GM18907 (cell line): ENCODE measurements around the gene ADAMTS16.

Experiments
- ATAC-seq: cut with Tn5 transposase; IDR thresholded peaks from one replicate; pipeline ENCODE4 v1.9.1; 2021; ENCODE audit warnings: mild to moderate bottlenecking, moderate library complexity; ENCODE audit not compliant: unreplicated experiment

ADAMTS16 gene

DNA sequence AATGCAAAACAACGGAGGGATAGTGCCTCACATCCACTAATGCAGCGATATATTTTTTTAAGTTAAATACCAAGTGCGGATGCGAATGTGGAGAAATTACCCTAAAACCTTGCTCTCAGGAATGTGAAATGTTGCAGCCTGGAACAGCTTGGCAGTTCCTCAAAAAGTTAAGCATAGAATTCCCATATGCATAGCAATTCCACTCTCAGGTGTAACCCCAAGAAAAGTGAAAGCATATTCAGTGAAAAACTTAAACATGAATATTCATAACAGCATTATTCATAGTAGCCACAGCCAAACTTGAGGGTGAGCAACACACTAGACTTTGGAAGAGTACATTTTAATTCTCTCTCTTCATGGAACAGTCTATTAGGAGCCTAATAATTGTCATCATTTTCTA, 199.1 kb downstream of the ADAMTS16 start:
- ATAC-seq = no peak

DNA sequence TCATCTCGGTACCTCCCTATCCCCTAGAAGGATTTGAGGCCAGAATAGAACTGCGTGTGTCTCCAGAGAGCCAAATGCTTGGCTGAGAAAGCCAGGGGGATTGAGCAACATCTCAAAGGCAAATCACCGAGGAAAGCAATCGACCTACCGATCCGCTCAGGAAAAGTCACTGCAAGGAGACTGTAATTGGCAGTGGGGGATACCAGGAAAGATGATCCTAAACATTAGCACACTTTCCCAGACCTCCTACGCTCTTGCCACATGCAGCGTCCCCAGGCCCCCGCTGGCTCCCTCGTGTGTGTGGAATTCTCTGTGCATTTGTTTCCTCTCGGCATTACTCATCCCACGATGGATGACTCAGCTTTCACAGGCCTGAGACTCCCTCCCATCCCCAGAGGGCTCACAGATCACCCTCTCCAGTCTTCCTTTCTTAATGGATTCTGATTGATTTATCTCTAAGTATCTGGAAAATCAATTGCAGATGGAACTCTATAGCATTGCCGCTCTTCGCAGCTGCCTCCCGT, 200.1 kb downstream of the ADAMTS16 start:
- no peak for ATAC-seq

DNA sequence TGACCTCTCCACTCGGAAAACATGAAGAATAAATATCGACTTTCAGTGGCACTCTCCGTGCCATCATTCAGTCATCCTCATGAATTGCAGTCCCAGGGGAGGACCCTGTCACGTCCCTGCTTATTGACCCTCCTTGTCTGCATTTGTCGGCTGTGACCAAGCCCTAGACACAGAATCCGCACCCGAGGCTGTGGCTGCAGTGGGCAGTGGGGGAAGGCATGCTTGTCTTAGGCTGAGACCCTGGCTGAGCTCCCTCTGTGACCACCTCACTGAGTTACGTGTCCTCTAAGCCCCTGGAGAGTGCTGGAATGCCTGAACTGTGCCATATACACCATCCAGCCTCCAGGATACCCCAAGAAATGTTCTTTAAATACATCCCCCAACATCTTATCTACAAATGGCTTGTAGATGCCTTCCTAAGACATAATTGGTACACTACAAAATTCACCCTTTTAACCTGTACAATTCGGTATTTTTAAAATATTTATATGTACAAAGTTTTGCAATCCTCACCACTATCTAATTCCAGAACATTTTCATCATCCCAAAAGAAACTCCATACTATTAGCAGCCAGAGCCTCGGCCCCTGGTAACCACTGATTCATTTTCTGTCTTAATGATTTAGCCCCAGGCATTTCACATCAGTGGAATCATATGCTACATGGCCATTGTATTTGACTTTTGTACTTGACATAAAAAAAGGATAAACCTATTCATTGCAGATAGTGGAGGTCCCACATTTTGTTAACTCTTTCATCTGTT, 201.6 kb downstream of the ADAMTS16 start:
- no peak for ATAC-seq

DNA sequence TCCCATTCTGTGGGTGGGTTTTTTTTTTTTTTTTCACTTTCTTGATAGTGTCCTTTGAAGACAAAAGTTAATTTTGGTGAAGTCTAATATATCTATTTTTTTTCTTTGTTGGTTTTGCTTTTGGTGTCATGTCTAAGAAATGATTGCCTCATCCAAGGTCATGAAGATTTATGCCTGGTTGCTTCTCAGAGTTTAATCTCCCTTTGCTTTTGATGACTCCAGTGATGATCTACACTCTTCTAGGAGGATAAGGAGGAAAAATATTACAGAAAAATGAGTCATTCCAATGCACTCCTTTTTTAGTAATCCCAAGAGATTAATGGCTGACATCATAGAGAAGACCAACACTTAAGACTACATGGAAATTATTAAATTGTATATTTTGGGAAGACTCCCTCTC, 202.7 kb downstream of the ADAMTS16 start:
- ATAC-seq = no peak

DNA sequence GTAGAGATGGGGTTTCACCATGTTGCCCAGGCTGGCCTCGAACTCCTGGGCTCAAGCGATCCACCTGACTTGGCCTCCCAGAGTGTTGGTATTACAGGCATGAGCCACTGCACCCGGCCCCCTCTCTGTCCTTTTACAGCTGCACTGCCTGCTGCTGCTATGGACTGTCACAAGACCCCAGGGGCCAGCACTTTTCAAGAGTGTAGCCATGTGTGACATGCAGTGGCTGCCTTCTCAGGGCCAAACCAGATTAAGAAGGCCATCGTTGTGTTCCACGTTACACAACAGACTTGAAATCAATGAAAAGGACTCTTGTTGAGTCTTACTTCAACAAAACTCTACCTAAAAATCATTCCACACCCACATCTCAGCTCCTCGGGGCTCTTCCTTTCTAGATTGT, 203.4 kb downstream of the ADAMTS16 start:
- ATAC-seq = no peak

DNA sequence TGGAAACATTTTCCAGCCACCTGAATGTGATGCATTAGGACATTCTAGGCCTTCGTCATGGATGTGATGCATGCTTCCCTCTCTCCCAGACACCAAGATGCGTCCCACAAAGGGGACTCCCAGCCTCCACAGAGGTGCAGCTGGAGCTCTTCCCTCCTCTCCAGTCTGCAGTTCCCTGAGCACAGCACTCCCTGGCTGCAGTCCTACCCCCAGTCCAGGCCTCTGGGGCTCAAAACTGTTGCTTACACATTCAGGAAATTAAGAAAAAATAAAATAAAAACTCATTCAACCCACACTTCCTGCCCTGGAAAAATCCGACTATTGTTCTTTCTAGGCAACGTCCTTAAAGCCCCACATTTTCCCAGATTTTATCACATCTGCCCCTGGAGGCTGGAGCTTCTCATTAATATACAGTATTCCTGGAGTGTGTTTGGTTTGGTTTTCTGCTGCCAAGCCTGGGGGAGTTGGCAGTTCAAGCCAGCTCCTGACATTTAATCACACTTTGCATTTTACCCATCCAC, 204.0 kb downstream of the ADAMTS16 start:
- ATAC-seq = no peak

DNA sequence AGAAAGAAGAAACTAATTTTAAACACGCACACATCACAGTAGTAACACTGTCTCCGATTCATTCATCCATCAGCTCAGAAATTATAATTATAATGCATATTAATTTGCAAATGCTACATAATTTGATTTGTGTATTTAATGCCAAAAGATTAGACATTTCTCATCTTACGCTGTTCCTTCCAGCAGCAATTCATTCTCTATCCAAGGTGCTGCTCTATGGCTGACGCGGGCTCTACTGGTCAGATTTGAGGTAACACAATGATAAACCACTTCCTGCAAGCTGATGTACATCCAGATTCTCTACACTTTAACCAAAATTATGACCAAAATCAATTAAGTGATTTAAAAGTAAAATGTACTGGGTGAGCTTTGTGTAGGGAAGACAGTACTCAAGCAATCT, 204.5 kb downstream of the ADAMTS16 start:
- no peak for ATAC-seq

DNA sequence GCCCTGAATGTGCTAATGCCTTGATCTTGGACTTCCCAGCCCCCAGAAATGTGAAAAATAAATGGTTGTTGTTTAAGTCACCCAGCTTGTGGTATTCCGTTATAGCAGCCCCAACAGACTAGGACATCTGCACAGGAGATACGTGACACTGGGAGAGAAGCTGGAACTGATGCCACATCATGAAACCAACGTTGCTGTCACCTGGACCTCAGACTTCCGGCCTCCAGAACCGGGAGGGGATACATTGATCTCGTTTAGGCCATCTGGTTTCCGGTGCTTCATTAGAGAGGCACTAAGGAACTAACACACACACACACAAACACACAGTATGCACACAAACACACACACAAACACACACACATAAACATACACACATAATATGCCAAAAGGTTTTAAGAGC, 207.3 kb downstream of the ADAMTS16 start:
- ATAC-seq = no peak

DNA sequence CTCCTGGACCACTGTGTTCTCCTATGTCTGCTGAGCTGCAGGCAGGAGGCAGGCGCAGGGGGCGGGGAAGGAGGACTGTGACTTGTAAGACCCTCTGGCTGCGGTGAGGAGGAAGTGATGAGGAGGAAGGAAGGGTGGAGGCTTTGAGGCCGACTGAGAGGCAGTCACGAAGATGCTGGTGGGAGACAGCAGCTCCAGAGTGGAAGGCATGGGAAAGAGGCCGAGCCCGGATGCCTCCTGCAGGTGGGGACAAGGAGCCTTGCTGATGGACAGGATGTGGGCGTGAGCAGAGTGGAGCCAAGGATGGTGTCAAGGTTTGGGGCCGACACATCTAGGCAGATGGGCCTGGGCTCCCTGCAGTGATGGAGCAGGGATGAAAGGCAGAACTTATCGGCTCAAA, 208.0 kb downstream of the ADAMTS16 start:
- no peak for ATAC-seq

DNA sequence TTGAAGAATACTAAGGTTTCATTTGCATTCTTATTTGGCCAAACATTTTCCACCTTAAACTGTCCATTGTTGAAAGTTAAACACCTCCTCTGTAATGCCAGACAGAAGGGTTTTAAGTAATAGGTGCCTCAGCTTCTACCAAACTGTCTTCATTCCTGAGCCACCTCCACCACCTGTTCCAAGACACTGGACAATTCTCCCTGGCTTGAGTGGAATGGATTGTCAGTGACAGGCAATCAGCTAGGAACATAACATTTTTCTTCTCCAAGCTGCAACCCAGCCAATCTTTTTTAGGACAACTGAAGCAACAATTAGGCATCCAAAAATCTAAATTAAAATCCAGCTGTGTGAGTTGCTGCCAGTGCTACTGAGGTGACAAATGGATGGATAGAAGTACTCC, 208.4 kb downstream of the ADAMTS16 start:
- ATAC-seq = no peak

DNA sequence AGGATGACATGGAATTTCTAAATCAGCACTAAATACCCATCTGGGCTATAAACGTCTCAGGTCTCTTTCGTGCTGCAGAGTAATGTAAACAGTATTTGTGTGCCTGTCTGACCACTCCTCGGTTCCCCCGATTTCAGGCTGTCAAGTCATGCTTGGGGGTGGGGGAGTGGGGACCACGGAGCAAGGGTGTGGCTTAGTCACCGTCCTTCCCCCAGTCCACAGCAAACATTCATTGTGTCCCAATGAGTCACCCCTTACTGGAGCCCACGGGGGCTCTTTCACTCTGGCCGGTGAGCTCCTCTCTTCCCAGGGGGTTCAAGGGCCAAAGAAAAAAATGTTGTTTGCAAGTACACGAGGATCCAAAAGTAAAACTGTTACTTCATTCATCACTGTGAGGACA, 210.0 kb downstream of the ADAMTS16 start:
- ATAC-seq = no peak

DNA sequence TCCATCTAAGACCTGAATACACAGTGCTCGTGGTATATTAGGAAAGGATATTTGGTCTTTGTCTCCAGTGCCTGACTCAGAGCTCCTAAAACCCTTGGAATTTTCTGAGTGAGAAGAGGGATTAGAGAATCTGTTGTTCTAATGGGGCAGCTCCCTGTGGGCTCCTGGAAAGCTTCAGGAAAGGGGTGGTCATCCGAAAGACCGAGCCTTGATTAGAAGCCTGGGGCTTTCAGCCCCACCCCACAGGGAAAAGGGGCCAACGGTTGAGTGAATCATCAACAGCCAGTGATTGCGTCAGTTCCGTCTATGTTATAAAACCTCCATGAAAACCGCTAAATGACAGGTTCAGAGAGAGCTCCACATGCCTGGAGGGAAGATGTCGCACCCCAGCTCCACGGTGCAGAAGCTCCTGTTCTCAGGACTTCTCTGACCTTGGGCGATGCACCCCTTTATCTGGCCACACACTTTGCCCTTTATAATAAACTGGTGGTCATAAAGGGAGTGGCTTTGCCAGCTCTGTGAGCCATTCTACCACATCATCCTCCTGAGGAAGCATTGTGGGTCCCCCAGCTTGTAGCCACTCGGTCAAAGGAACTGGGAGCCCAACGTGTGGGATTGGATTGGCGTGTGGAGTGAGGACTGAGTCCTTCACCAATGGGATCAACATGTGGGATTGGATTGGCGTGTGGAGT, 211.3 kb downstream of the ADAMTS16 start:
- no peak for ATAC-seq

DNA sequence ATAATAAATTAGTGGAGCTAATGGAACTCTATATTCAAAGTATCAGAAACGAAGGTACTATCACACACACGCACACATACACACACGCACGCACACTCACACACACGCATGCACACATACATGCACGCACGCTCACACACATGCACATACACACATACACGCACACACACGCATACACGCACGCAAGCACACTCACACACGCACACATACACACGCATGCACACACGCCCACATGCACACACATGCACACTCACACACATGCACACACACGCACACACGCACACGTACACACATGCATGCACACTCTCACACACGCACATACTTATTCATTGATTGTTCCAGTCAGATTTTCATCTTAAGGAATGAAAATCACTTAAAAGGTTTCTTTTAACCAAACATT, 212.5 kb downstream of the ADAMTS16 start:
- ATAC-seq = no peak

DNA sequence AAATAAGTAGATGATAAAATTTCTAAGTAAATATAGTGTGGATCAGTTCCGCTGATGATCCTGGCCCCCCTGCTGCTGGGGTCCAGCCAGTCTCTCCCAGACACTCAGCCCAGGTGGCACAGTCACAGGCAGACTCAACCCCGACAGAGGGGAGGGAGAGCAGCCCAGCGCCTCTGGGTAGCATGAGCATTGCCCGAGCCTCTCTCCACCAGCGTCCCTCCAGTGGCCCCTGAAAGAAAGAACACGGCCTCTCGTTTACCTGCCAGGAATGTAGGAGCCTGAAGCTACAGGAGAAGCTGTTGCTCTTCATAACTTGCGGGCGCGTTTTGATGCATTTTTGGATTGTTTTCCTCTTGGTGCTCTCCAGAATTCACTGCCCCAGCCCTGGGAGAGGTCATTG, 213.6 kb downstream of the ADAMTS16 start:
- no peak for ATAC-seq

DNA sequence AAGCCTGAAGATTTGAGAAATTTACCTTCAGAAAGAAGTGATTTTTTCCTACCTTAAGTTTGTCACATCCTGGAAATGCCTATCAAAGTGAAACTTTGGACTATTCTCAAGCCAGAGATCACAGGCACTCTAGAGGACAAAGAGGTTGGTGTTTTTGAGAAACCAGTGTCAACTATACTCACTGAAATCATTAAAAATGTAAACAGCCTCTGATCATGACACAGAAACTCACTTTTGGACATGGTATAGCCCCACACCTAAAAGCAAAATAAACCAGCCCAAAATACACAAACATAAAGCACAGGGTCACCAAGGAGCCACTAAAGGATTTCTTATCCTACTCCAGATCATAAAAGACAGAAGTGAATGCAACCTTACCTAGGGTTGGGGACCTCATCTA, 216.6 kb downstream of the ADAMTS16 start:
- ATAC-seq = no peak

DNA sequence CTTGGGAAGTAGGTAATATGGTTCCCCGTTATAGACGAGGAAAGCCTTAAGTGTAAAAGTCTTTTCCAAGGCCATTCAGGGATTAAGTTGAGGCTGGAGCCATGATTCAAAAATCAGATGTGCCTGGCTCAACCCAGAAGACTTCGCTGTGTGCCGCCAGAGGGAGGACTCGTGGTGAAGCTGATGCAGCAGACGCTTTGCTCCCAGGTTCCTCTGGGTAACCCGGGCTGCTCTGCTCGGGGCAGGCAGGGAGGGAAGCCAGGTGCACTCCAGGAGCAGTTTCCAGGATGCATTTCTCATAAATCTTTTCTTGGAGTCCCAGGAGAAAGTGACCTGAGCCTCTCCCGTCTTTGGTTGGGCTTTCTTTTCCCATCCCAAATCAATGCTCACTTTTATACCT, 219.5 kb downstream of the ADAMTS16 start:
- no peak for ATAC-seq

DNA sequence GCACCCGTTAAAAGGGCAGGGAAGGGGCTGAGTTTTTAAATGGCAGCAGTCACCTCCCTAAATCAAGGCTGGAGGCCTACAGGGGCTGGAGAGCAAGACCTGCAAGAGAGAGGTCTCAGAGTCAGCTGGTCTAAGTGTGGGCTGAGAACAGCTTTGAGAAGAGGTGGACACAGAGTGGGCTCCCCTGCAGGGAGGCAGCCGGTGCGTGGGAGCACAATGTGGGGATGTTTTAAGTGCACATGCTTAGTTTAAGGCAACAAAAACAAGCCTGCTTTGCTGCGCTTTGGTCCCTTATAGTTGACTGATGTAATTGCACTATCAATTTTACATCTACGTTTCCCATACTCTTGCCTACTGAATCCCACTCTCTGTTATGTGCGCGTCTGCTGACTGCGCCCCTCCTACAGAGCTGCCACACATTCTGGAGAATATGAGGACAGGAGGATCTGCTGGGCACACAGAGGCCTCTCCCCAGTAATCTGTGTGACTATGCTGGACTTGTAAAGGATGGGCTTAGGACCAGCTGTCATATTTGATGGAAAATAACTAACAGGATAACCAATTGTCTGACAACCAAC, 220.3 kb downstream of the ADAMTS16 start:
- ATAC-seq = no peak

DNA sequence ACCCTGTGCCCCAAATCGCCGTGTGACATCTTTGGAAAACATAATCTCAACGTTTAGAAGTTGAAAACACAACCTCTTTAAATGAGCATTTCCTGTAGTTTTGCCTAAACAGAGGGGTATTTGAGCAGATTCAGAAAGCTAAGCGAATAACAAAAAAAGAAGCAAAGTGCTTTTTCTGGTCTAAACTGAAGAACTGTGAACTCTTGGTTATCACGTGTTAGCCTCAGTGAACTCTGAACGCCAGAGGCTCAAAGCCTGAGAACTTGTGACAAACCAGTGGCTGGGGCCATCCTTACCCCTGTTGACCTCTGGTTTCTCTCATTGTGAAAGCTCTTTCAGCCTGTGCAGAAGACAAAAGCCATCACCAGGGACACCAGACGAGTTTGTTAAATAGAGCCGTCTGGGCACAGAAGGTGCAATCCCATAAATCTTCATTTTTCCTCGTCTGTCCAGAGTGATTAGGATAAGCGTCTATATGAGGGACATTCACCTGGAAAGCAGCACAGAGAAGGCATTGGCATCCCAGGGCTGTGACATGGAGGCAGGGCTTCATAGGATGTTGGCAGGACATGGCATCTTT, 220.9 kb downstream of the ADAMTS16 start:
- no peak for ATAC-seq

DNA sequence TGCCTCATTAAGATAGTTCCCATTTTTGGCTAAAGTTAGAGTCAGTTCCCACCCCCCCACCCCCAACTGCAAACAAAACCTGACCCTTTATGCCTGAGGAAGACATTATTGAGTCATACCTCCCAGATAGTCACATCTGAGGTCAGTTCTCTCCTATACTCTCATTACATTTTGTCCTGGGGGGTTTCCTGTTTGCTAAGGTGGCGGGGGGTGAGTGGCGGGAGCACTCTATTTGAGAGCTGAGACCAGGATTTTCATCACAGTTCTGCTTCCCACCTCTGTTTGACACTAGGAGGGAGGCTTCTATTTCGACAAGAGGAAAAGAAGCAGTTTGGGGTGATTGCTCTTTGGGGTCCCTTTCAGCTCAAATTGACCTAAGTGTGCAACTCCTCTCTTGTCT, 222.9 kb downstream of the ADAMTS16 start:
- no peak for ATAC-seq

DNA sequence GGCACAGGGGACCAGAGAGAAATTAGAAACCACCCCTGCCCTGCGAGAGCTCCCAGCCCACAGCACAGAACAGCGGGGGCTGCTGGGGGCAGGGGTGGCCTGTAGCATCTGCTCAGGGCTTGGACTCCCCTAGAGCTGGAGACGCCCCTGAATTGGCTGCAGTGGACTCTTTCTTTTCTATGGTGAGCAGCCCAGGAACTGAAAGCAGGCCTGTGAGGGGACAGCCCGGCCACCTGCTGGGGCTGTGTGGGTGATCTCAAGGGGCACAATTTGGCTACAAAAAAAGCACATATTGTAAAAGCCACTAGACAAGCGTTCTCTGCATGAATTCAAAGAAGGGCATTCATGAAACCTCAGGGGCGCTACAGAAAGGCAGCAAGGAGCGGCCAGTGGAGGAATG, 224.8 kb downstream of the ADAMTS16 start:
- no peak for ATAC-seq

DNA sequence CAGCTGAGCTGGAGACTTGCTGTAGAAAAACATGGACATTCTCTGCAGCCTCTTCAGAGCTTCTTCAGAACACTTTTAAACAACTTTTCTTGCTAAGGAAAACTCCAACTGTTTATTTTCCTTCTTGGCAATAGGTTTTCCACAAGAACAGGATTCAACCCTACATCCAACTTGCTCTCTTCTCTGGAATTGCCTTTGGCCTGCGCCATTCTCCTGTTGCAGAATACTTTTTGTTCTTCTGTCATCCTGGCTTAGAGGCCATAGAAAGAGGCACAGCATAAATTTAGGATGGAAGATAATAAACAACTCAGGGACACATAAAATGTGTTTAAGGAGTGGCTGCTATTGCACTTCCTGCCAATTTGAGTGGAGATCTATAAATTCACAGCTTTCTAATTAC, 227.6 kb downstream of the ADAMTS16 start:
- no peak for ATAC-seq
